Measurements from ENCODE around the gene SH3BP1.
A peak's percentile ranks its signal among the peaks of the same experiment; 100 is the strongest.

SH3BP1 gene

GRCh38 chr22:37659066-37659896, 19.8 kb downstream of the SH3BP1 start:
- no peak for DNase-seq

- DNase-seq: no peak
These were observed 20.6 kb downstream of the SH3BP1 start for GRCh38 chr22:37659897-37660708.

- no peak for DNase-seq
These were observed 21.2 kb downstream of the SH3BP1 start for GRCh38 chr22:37660709-37661045.

GRCh38 chr22:37661160-37661924, 21.9 kb downstream of the SH3BP1 start:
- DNase-seq: peak; percentile 30 to 31

- no peak for DNase-seq
These were observed 22.6 kb downstream of the SH3BP1 start for GRCh38 chr22:37662039-37662438.

- no peak for DNase-seq
These were observed 24.2 kb downstream of the SH3BP1 start for GRCh38 chr22:37663521-37664140.

GRCh38 chr22:37664249-37665101, 25.0 kb downstream of the SH3BP1 start:
- DNase-seq: no peak

- DNase-seq: no peak
These were observed 26.0 kb downstream of the SH3BP1 start for GRCh38 chr22:37665487-37665886.

- no peak for DNase-seq
These were observed 30.1 kb downstream of the SH3BP1 start for GRCh38 chr22:37669586-37669985.

GRCh38 chr22:37672206-37672919, 32.9 kb downstream of the SH3BP1 start:
- no peak for DNase-seq

GRCh38 chr22:37672920-37673455, 33.5 kb downstream of the SH3BP1 start:
- DNase-seq: no peak

- no peak for DNase-seq
These were observed 34.8 kb downstream of the SH3BP1 start for GRCh38 chr22:37674248-37674647.

- DNase-seq: peak; percentile 82 to 83
These were observed 35.8 kb downstream of the SH3BP1 start, which contains the start of gene LGALS1 for GRCh38 chr22:37674951-37675929. LGALS1 (plus strand) TSS chr22:37675636; CDS start chr22:37675703, 67 bp downstream.

- peak; percentile 11 to 23 for DNase-seq
These were observed 36.7 kb downstream of the SH3BP1 start for GRCh38 chr22:37675930-37676735.

- peak; percentile 85 for DNase-seq
These were observed 37.4 kb downstream of the SH3BP1 start for GRCh38 chr22:37676736-37677492.

- DNase-seq: no peak
These were observed 38.1 kb downstream of the SH3BP1 start for GRCh38 chr22:37677493-37677974.

- DNase-seq: no peak
These were observed 38.9 kb downstream of the SH3BP1 start for GRCh38 chr22:37678372-37678771.

- no peak for DNase-seq
These were observed 40.2 kb downstream of the SH3BP1 start for GRCh38 chr22:37679670-37680069.

Measured in AML-193 (cell line).